Activated CD8-positive, alpha-beta T cell treated with anti-CD3 and anti-CD28 coated beads, Interleukin-2, amount 10 ng/mL, durations not matched to agents 7 days and 5 days (primary cell): ENCODE measurements around the gene HAS3. TPM values are rescaled to one million over a fixed set of nuclear protein-coding genes. Genes with fewer than 3 reads are reported as not detected.

Experiments
- ATAC-seq: fragments of 150-1000 bp; cut with Tn5 transposase; one replicate; pipeline ENCODE4 v1.10.0; 2021; ENCODE audit warnings: moderate library complexity
- CTCF ChIA-PET: fragments of 350-600 bp; sonication (Branson Sonifier 250); formaldehyde crosslinking; loops from one replicate; lab custom pipeline; 2021; ENCODE audit warnings: antibody characterized with exemption; lab: Charles Lee
- POLR2A ChIA-PET: fragments of 350-600 bp; sonication (Branson Sonifier 250); formaldehyde crosslinking; loops from one replicate; lab custom pipeline; 2021; ENCODE audit warnings: antibody characterized with exemption; lab: Charles Lee
- DNase-seq: peaks from one replicate; pipeline ENCODE4 v3.0.0-alpha.2; 2020
- H3K27ac Mint-ChIP-seq: one replicate; pipeline ENCODE4 v1.8.0; 2021; ENCODE audit warnings: mild to moderate bottlenecking, mixed read lengths
- H3K27me3 Mint-ChIP-seq: one replicate; pipeline ENCODE4 v1.8.0; 2021; ENCODE audit warnings: low read depth, mixed read lengths
- H3K36me3 Mint-ChIP-seq: one replicate; pipeline ENCODE4 v1.8.0; 2021; ENCODE audit warnings: low read depth, mixed read lengths
- H3K4me1 Mint-ChIP-seq: one replicate; pipeline ENCODE4 v1.8.0; 2021; ENCODE audit warnings: low read depth, mixed read lengths
- H3K4me3 Mint-ChIP-seq: one replicate; pipeline ENCODE4 v1.8.0; 2021; ENCODE audit warnings: mild to moderate bottlenecking, mixed read lengths
- H3K9me3 Mint-ChIP-seq: one replicate; pipeline ENCODE4 v1.8.0; 2022; ENCODE audit warnings: mixed read lengths; ENCODE audit not compliant: insufficient read depth
- total RNA-seq, 2 experiments: library from RNA; stranded (reverse); gene quantifications; one replicate each; pipeline ENCODE4 v1.2.3, GENCODE V29; 2021

Gene HAS3
- total RNA-seq, 2 experiments from 2014 or later, result 0.44 to 0.47 TPM

DNA sequence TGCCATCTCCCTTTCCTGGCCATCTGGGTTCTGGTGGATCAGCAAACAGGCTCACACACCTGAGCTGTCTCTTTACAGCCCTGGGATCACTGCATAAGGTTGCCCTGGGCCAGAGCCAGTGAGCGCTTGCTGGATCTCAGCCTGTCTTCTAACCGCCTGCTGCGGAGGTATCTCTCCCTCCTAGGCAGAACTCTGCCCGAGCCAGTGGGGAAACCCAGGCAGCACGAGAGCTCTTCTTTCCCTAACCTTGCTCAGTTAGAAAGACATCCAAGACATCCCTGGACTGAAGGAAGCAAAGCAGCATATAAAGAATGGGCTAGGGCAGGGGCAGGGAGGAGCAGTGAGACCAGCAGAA lies 6.4 kb downstream of the HAS3 start:
- peaks cover 9% of the 10 kb centered on the region for H3K4me1 Mint-ChIP-seq
- H3K27ac Mint-ChIP-seq, result no peak overlapping the region
- DNase-seq, result no peak
- peaks cover 13% of the 10 kb centered on the region for H3K27me3 Mint-ChIP-seq
- peaks cover 3% of the 10 kb centered on the region for H3K36me3 Mint-ChIP-seq
- POLR2A ChIA-PET, result no interaction called here
- CTCF ChIA-PET, result interaction anchor here (0.8 to 4.5 kb wide), 4 partner anchors 9 to 61 kb away, joined by 3 to 49 read pairs (median 4); no protein-coding TSS in a partner anchor
- no peaks in the 10 kb centered on the region for H3K9me3 Mint-ChIP-seq
- H3K4me3 Mint-ChIP-seq, result no peak overlapping the region
- no peak for ATAC-seq

DNA sequence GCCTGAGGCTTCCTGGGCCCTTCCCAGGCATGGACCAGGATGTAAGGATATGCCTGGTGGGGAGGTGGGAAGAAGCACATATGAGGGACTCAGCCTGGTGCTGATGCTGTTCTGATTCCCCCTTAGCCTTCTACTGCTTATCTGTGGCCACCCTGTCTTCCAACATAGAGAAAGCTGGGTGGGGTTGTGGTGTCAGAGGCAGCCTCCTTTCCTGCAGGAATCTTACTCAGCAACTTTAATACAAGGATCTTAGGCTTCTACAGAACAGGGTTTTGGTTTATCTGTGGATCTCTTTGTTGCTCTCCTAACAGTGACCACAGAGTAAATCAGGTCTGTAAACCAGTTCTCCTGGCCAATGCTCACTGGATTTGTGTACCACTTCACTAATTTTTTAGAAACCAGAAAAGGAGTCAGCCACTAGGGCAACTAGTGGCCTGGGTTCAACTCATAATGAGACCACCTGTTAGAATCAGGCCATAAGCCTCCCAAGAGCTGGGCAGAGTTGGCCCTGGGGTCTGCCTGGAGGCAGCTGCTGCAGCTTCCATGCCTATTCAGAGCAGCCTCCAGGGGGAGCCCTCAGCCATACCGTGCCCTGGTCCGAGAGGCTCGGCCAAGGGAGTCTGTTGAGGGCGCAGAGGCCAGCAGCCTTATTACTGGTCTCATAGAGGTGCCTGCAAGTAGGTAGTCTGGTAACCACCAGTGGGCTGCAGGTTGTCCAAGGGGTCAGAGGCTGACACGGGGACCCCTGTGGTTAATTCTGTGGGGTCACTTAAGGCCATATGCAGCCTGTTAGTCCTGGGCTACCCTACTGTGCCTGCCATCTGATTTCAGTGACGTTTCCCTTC lies 7.1 kb downstream of the HAS3 start:
- Mint-ChIP-seq H3K36me3 (peaks cover 4% of the 10 kb centered on the region), H3K4me3 (no peak overlapping the region), H3K27ac (no peak overlapping the region), H3K9me3 (no peaks in the 10 kb centered on the region), H3K27me3 (peaks cover 8% of the 10 kb centered on the region), H3K4me1 (peaks cover 8% of the 10 kb centered on the region)
- ATAC-seq, result peak; percentile 72
- ChIA-PET CTCF (interaction anchor here (0.6 to 4.5 kb wide), 11 partner anchors 8 to 522 kb away, joined by 3 to 49 read pairs (median 4); no protein-coding TSS in a partner anchor), POLR2A (no interaction called here)
- DNase-seq, result peak; percentile 61

DNA sequence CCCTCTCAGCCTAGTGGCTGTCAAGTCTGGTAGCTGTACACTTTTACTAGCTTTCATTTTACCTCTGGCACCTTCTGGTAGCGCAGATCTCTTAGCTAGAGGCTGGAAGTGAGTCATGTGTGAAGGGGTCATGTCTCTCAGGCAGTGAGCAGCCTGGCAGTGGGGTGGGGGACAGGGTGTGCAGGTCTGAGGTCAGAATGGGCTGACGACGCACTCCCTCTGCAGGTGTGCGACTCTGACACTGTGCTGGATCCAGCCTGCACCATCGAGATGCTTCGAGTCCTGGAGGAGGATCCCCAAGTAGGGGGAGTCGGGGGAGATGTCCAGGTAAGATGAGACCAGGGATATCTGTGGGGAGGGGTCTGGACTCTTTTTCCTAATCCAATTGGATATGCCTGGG lies 7.8 kb downstream of the HAS3 start:
- peaks cover 9% of the 10 kb centered on the region for H3K36me3 Mint-ChIP-seq
- peaks cover 4% of the 10 kb centered on the region for H3K27me3 Mint-ChIP-seq
- no peak for ATAC-seq
- no peak for DNase-seq
- no peaks in the 10 kb centered on the region for H3K9me3 Mint-ChIP-seq
- POLR2A ChIA-PET, result interaction anchor here (0.7 kb wide), 1 partner anchor 127 kb away, joined by 3 read pairs; no protein-coding TSS in a partner anchor
- peaks cover 7% of the 10 kb centered on the region for H3K4me1 Mint-ChIP-seq
- CTCF ChIA-PET, result interaction anchor here (1.1 to 4.5 kb wide), 10 partner anchors 11 to 592 kb away, joined by 3 to 49 read pairs (median 4); no protein-coding TSS in a partner anchor
- no peak overlapping the region for H3K27ac Mint-ChIP-seq
- no peak overlapping the region for H3K4me3 Mint-ChIP-seq

DNA sequence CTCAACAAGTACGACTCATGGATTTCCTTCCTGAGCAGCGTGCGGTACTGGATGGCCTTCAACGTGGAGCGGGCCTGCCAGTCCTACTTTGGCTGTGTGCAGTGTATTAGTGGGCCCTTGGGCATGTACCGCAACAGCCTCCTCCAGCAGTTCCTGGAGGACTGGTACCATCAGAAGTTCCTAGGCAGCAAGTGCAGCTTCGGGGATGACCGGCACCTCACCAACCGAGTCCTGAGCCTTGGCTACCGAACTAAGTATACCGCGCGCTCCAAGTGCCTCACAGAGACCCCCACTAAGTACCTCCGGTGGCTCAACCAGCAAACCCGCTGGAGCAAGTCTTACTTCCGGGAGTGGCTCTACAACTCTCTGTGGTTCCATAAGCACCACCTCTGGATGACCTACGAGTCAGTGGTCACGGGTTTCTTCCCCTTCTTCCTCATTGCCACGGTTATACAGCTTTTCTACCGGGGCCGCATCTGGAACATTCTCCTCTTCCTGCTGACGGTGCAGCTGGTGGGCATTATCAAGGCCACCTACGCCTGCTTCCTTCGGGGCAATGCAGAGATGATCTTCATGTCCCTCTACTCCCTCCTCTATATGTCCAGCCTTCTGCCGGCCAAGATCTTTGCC lies 9.0 kb downstream of the HAS3 start:
- no peak overlapping the region for H3K27ac Mint-ChIP-seq
- H3K4me3 Mint-ChIP-seq, result no peak overlapping the region
- DNase-seq (no peak), ATAC-seq (no peak)
- H3K36me3 Mint-ChIP-seq, result peaks cover 15% of the 10 kb centered on the region
- H3K9me3 Mint-ChIP-seq, result no peaks in the 10 kb centered on the region
- ChIA-PET CTCF (interaction anchor here (1.2 to 4.5 kb wide), 5 partner anchors 10 to 594 kb away, joined by 4 to 49 read pairs (median 10); no protein-coding TSS in a partner anchor), POLR2A (no interaction called here)
- H3K4me1 Mint-ChIP-seq, result peaks cover 8% of the 10 kb centered on the region
- H3K27me3 Mint-ChIP-seq, result no peaks in the 10 kb centered on the region

DNA sequence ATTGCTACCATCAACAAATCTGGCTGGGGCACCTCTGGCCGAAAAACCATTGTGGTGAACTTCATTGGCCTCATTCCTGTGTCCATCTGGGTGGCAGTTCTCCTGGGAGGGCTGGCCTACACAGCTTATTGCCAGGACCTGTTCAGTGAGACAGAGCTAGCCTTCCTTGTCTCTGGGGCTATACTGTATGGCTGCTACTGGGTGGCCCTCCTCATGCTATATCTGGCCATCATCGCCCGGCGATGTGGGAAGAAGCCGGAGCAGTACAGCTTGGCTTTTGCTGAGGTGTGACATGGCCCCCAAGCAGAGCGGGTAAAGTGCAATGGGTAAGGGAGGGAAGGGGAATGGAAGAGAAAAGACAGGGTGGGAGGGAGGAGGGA lies 9.5 kb downstream of the HAS3 start:
- peaks cover 16% of the 10 kb centered on the region for H3K36me3 Mint-ChIP-seq

DNA sequence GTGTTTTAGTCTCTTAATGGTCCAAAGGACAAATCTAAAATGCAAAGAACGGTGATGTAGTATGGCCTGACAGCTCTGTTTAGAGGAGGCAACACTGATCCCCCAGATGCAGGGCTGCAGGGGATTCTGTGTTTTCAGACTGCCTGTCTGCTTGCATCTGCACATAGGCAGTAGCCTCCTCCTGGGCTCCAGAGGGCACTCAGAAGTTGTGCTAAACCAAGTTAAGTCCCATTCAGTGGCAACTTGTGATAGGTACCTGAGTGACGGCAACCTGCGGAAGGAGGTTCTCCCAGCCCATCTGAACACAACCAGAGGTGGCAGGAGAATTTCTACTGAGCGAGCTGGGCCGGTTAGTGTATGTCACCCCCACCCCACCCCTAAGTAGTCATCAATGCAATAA lies 9.9 kb downstream of the HAS3 start:
- Mint-ChIP-seq H3K36me3 (peaks cover 20% of the 10 kb centered on the region), H3K27me3 (no peaks in the 10 kb centered on the region), H3K9me3 (no peaks in the 10 kb centered on the region), H3K4me3 (no peak overlapping the region), H3K4me1 (peaks cover 8% of the 10 kb centered on the region), H3K27ac (no peak overlapping the region)
- CTCF ChIA-PET, result interaction anchor here (2.7 kb wide), 1 partner anchor 9 kb away, joined by 15 read pairs; no protein-coding TSS in a partner anchor
- DNase-seq (no peak), ATAC-seq (no peak)
- POLR2A ChIA-PET, result no interaction called here

More for the DNA sequence above, 9.5 kb downstream of the HAS3 start:
- ATAC-seq (no peak), DNase-seq (no peak)
- Mint-ChIP-seq H3K27ac (no peak overlapping the region), H3K4me3 (no peak overlapping the region), H3K4me1 (peaks cover 8% of the 10 kb centered on the region), H3K9me3 (no peaks in the 10 kb centered on the region), H3K27me3 (no peaks in the 10 kb centered on the region)
- POLR2A ChIA-PET, result no interaction called here
- CTCF ChIA-PET, result interaction anchor here (2.7 kb wide), 2 partner anchors 10 to 52 kb away, joined by 10 to 15 read pairs; no protein-coding TSS in a partner anchor

DNA sequence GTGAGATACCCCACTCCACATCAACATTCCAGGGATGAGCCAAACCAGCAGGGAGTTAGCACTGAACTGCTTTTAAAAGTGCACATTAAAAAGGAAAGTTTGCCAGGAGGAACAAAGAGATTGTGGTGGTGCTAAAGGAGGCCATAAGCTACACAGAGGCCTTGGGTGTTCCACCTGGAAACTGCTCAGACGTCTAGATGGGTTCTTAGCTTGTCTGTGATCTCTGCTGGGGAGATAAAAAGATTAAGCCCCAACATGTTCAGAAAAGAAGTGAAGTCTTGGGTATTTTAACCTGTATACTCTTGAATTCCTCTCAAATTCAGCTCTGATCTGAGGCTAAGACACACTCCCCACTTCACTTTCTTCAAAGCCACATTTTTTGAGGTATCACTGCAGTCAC lies 10.4 kb downstream of the HAS3 start:
- Mint-ChIP-seq H3K27me3 (no peaks in the 10 kb centered on the region), H3K36me3 (peaks cover 23% of the 10 kb centered on the region), H3K9me3 (no peaks in the 10 kb centered on the region), H3K4me3 (no peak overlapping the region), H3K27ac (no peak overlapping the region), H3K4me1 (peaks cover 8% of the 10 kb centered on the region)
- no peak for ATAC-seq
- no peak for DNase-seq
- POLR2A ChIA-PET, result no interaction called here
- CTCF ChIA-PET, result interaction anchor here (2.7 kb wide), 1 partner anchor 9 kb away, joined by 15 read pairs; no protein-coding TSS in a partner anchor

DNA sequence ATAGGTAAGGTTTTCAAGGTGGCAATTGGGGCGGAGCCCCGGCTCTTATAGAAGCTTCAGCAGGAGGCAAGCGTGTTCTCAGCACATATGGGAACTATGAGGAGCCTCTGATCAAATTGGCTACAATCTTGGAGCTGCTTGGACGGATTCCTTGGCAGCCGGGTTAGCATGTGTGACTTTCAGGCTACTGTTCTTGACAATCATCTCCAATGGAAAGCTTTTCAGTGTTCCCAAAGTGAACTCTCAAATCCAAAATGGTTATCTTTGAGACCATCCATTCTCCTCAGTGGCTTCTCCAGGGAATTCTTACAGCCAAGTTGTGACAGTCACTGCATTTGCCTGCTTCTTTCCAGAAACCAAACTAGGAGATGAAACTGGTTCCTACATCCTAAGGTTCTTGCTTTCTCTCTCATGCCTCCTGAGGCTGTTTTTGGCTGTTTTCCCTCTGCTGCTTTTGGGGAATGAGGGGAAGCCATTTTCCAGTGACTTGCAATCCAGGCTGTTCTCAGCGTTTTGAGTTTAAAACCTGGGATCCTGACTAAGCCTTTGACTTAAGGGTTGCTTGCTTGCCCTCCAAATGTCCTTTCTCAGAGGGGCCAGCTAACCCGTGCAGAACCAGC lies 10.9 kb downstream of the HAS3 start:
- Mint-ChIP-seq H3K9me3 (no peaks in the 10 kb centered on the region), H3K4me1 (peaks cover 8% of the 10 kb centered on the region), H3K27me3 (no peaks in the 10 kb centered on the region), H3K36me3 (peaks cover 27% of the 10 kb centered on the region), H3K4me3 (no peak overlapping the region), H3K27ac (no peak overlapping the region)
- ChIA-PET CTCF (interaction anchor here (1.3 to 2.7 kb wide), 3 partner anchors 8 to 269 kb away, joined by 4 to 15 read pairs (median 6); partner anchors contain the start of gene HAS3), POLR2A (no interaction called here)
- DNase-seq (no peak), ATAC-seq (no peak)

DNA sequence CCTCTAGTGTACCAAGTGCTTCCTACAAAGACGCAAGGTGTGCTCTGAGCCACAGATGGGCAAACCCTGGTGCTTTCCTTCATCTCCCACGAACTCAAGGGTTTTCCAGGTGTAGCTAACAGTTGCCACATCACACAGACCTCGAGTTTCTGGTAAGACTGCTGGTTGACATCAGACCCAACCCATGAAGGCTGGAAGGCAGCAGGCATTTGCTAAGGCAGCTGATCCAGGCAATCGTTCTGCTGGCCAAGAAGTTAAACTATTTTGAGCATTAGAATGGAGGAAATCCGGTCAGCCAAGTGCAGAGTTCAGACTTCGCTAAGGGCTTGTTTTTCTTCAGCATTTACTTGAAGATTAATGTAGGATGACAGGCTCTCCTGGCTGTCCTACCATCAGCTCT lies 11.5 kb downstream of the HAS3 start:
- peaks cover 29% of the 10 kb centered on the region for H3K36me3 Mint-ChIP-seq
- no peaks in the 10 kb centered on the region for H3K9me3 Mint-ChIP-seq
- peaks cover 8% of the 10 kb centered on the region for H3K4me1 Mint-ChIP-seq
- no peak overlapping the region for H3K27ac Mint-ChIP-seq
- no peaks in the 10 kb centered on the region for H3K27me3 Mint-ChIP-seq
- DNase-seq, result no peak
- ChIA-PET CTCF (interaction anchor here (1.3 to 2.7 kb wide), 3 partner anchors 8 to 269 kb away, joined by 4 to 15 read pairs (median 6); partner anchors contain the start of gene HAS3), POLR2A (no interaction called here)
- H3K4me3 Mint-ChIP-seq, result no peak overlapping the region
- no peak for ATAC-seq

DNA sequence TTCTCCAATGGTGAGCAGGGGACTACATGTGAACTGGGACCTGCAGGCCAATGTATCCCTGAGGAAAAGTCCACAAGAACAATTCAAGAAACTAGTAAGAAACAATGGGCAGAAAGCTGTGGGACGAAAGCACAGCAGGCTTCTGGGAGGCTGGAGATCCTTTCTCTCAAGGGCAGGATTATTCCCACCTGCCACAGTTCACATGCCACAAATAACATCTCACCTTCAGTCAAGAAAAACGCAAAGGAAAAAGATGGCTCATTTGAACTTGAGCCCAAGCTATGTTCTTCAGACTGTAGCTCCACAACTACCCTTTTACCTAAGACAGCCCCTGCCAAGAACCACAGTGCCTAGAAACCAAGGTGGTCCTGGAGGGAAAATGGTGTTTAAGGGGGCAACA lies 13.0 kb downstream of the HAS3 start:
- Mint-ChIP-seq H3K4me3 (no peak overlapping the region), H3K27me3 (no peaks in the 10 kb centered on the region), H3K9me3 (no peaks in the 10 kb centered on the region), H3K36me3 (peaks cover 31% of the 10 kb centered on the region), H3K4me1 (peaks cover 8% of the 10 kb centered on the region), H3K27ac (peak overlapping the region; percentile 46)
- ATAC-seq (no peak), DNase-seq (no peak)
- ChIA-PET POLR2A (no interaction called here), CTCF (interaction anchor here (0.7 kb wide), 1 partner anchor 9 kb away, joined by 4 read pairs; no protein-coding TSS in a partner anchor)

DNA sequence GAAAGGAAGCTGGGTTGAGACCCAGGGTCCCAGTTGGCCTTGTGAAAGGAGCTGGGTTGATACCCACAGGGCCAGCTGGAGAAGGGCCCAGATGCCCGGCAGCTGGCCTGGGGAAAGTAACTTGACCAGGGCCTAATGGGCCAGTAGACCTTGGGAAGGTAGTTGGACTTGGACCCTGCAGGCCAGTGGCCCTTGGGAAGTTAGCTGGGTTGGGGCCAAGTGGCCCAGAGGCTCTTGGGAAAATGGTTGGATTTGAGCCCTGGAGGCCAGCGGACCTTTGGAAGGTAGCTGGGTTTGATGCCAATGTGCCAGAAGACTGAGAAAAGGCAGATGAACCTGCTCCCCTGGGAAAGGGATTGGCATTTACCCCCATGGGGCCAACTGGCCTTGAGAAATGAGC lies 13.5 kb downstream of the HAS3 start:
- peaks cover 8% of the 10 kb centered on the region for H3K4me1 Mint-ChIP-seq
- H3K27ac Mint-ChIP-seq, result no peak overlapping the region
- no peak overlapping the region for H3K4me3 Mint-ChIP-seq
- POLR2A ChIA-PET, result interaction anchor here (1.4 kb wide), 1 partner anchor 14 kb away, joined by 4 read pairs; the partner anchor contains the start of genes CHTF8 and UTP4
- ATAC-seq (no peak), DNase-seq (no peak)
- CTCF ChIA-PET, result no interaction called here
- H3K36me3 Mint-ChIP-seq, result peaks cover 31% of the 10 kb centered on the region
- no peaks in the 10 kb centered on the region for H3K27me3 Mint-ChIP-seq
- no peaks in the 10 kb centered on the region for H3K9me3 Mint-ChIP-seq
